Mucosa of descending colon (tissue), 3 donors: ENCODE data around the gene BUB1. TPM values are rescaled to one million over a fixed set of nuclear protein-coding genes. Genes with fewer than 3 reads are reported as not detected.
"Not testable (repeated sequence)": the region's sequence is repeated elsewhere in the genome, so short reads cannot be mapped to it uniquely, and the experiment has no call there.

Source experiments
- ATAC-seq: fragments of 200-7000 bp; cut with Tn5 transposase; one replicate; pipeline ENCODE4 v1.9.1; 2020; ENCODE audit warnings: mild to moderate bottlenecking, moderate library complexity
- DNase-seq, 3 donors: peaks; one replicate each; pipeline ENCODE4 v3.0.0-alpha.2; 2020
- H3K36me3 ChIP-seq: fragments of 200-600 bp; one replicate; pipeline ENCODE4 v1.8.0; 2021; ENCODE audit warnings: low read depth, mild to moderate bottlenecking
- H3K4me1 ChIP-seq: fragments of 200-600 bp; one replicate; pipeline ENCODE4 v1.8.0; 2021; ENCODE audit warnings: low read depth, mild to moderate bottlenecking
- H3K4me3 ChIP-seq: fragments of 200-600 bp; one replicate; pipeline ENCODE4 v1.8.0; 2021; ENCODE audit warnings: mild to moderate bottlenecking
- H3K9me3 ChIP-seq: fragments of 200-600 bp; one replicate; pipeline ENCODE4 v1.8.0; 2021; ENCODE audit warnings: mild to moderate bottlenecking
- intact Hi-C, 2 donors: fragments of 100-400 bp; cut with DNase I in 1 of 2; cut with micrococcal nuclease in 1 of 2; formaldehyde crosslinking; loops; one replicate each; pipeline versions ENCODE4 v1.11.0 to v1.11.1; 2022; cut with DNase I, micrococcal nuclease
- total RNA-seq, 3 donors: library from RNA; stranded (reverse); fragmentation: NEBNext Ultra II Directional in 2 of 3; extraction: Animal tissue kit (Norgen Biotek cat#: 25700) in 2 of 3; gene quantifications; one replicate each; pipeline versions ENCODE4 v1.2.1 to v1.2.4, GENCODE V29; 2021 to 2023
- TF ChIP-seq, protein P1 (sequence below): fragments of 200-600 bp; IDR thresholded peaks from one replicate; pipeline ENCODE4 v1.8.0; 2022; ENCODE audit warnings: antibody characterized with exemption, mild to moderate bottlenecking
- donor health status: DM: no; HTN: no; CAD: no; lungs with moderate emphysema.
- donor health status: DM: no; HTN: no; CAD: no.
- donor health status: DM: no; HTN: yes; CAD: no.

Gene BUB1
- total RNA-seq, 3 donors from 2014 or later: 2.3 to 18.6 (median 4.1) TPM

DNA sequence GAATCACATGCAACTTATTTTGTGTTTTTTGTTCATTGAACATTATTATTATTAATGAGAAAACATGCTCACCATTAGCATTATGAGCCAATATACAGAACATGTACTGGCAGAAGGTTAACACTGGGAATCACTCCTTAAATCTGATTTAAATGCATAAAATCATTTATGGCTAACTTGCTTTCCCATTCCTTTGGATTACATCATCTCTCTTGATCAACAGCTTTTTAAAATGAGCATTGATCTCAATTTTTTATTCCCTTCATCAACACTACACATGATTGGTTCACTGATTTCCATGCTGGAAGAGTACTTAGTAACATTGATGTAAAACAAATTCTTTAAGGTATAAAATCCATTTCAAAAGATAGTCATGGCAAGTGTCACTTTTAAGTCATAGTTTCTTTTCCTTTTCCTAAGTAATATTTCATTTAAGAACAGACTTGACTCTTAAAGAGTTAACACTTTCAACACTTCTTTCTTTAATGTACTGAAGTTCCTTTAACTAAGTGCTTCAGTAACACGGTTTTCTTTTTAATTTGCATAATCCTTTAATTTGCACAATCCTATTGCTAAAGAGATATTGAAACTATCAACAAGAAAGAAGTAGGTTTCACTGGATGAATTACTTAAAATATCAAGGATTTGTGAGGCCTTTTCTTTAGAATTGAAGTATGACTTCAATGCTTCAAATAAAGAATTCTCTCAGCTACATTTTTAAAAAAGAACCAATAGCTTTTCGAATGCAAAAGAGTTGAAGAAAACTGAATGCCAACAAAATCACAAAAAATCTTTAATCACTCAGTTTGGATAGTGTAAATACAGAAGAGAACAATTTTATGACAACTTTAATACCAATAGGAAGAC, 24.9 kb upstream of the BUB1 start:
- Histone ChIP-seq H3K4me1 (no peaks in the 10 kb centered on the region), H3K36me3 (no peaks in the 10 kb centered on the region), H3K4me3 (no peak overlapping the region), H3K9me3 (no peaks in the 10 kb centered on the region)
- ATAC-seq: no peak
- DNase-seq: no peak
- intact Hi-C loops: no loop called here
- TF ChIP-seq, protein P1, sequence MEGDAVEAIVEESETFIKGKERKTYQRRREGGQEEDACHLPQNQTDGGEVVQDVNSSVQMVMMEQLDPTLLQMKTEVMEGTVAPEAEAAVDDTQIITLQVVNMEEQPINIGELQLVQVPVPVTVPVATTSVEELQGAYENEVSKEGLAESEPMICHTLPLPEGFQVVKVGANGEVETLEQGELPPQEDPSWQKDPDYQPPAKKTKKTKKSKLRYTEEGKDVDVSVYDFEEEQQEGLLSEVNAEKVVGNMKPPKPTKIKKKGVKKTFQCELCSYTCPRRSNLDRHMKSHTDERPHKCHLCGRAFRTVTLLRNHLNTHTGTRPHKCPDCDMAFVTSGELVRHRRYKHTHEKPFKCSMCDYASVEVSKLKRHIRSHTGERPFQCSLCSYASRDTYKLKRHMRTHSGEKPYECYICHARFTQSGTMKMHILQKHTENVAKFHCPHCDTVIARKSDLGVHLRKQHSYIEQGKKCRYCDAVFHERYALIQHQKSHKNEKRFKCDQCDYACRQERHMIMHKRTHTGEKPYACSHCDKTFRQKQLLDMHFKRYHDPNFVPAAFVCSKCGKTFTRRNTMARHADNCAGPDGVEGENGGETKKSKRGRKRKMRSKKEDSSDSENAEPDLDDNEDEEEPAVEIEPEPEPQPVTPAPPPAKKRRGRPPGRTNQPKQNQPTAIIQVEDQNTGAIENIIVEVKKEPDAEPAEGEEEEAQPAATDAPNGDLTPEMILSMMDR: no peak

- H3K4me3 ChIP-seq, DNase-seq, H3K4me1 ChIP-seq, ATAC-seq, H3K36me3 ChIP-seq, intact Hi-C loops, H3K9me3 ChIP-seq: not testable (repeated sequence)
Observed at GRCh38 chr2:110698253-110698652, 20.4 kb upstream of the BUB1 start.

- DNase-seq, H3K36me3 ChIP-seq, H3K4me1 ChIP-seq, intact Hi-C loops, H3K9me3 ChIP-seq, ATAC-seq, H3K4me3 ChIP-seq: not testable (repeated sequence)
Observed at GRCh38 chr2:110695146-110695898, 17.5 kb upstream of the BUB1 start.

DNA sequence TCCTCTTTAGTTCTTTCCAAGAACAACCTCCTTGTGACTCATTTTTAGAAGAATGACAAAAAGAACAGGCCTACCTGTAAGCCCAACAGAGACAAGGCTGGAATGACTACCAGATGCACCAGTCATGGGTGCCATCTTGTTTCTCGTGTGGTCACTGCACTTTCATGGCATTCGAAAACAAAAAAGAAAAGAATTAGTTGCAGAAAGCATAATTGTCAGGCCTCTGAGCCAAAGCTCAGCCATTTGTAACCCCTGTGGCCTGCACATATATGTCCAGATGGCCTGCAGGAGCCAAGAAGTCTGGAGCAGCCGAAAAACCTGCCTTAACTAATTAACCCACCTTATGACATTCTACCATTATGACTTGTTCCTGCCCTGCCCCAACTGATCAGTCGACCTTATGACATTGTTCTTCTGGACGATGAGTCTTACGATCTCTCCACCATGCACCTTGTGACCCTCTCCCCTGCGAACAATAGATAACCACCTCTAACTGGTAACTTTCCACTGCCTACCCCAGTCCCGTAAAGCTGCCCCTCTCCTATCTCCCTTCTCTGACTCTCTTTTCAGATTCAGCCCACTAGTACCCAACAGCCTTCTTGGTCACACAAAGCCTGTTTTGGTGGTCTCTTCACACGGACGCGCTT, 13.9 kb upstream of the BUB1 start:
- TF ChIP-seq, protein P1: no peak
- ATAC-seq (no peak), DNase-seq (no peak)
- Histone ChIP-seq H3K36me3 (no peaks in the 10 kb centered on the region), H3K9me3 (peaks cover 4% of the 10 kb centered on the region), H3K4me3 (no peak overlapping the region), H3K4me1 (no peaks in the 10 kb centered on the region)
- intact Hi-C loops: no loop called here

- H3K4me1 ChIP-seq: no peaks in the 10 kb centered on the region
- H3K36me3 ChIP-seq: no peaks in the 10 kb centered on the region
- H3K4me3 ChIP-seq: no peak overlapping the region
- ATAC-seq (no peak), DNase-seq (no peak)
- TF ChIP-seq, protein P1: no peak
- intact Hi-C loops: no loop called here
- peaks cover 4% of the 10 kb centered on the region for H3K9me3 ChIP-seq
Observed at GRCh38 chr2:110690083-110690965, 12.5 kb upstream of the BUB1 start.

DNA sequence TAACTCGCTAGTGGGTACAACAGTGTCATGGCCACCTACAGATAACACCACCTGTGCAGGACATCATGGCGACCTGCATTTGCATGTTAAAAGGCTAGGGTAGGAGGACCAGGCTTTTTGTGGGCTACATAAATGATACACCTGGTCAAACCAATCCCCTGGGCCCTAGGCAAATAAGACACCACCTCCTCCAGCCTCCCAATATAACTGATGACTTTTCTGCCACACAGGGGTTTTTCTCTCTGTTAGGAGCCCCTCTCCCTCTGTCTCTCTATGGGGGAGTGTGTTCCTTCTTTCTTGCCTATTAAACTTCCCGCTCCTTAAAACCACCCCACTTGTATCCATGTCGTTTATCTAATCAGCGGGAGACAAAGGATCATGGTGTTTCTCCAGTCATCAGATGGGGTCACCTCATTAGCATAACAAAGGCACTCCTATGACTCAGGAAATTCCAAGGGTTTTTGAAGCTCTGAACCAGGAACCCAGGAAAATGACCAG, 10.8 kb upstream of the BUB1 start:
- ATAC-seq (no peak), DNase-seq (no peak)
- no peaks in the 10 kb centered on the region for H3K36me3 ChIP-seq
- no peak overlapping the region for H3K4me3 ChIP-seq
- TF ChIP-seq, protein P1: no peak
- intact Hi-C loops: no loop called here
- H3K9me3 ChIP-seq: peaks cover 4% of the 10 kb centered on the region
- H3K4me1 ChIP-seq: no peaks in the 10 kb centered on the region

GRCh38 chr2:110687775-110688484, 10.1 kb upstream of the BUB1 start:
- ATAC-seq, H3K4me3 ChIP-seq, intact Hi-C loops, H3K36me3 ChIP-seq, H3K4me1 ChIP-seq, DNase-seq, H3K9me3 ChIP-seq: not testable (repeated sequence)
